RCC 7860 (cell line): Measurements from ENCODE around the gene PSMB3.
"Not testable (repeated sequence)": the region's sequence is repeated elsewhere in the genome, so short reads cannot be mapped to it uniquely, and the experiment has no call there.

Experiments used
- DNase-seq: peaks from one replicate; pipeline ENCODE4 v3.0.0-alpha.2; 2015; ENCODE audit warnings: low spot score
- FAIRE-seq: peaks from 2 replicates; lab custom pipeline; 2012; peaks lifted over from hg19 to GRCh38; lab: Jason Lieb, UNC

Gene PSMB3

DNA sequence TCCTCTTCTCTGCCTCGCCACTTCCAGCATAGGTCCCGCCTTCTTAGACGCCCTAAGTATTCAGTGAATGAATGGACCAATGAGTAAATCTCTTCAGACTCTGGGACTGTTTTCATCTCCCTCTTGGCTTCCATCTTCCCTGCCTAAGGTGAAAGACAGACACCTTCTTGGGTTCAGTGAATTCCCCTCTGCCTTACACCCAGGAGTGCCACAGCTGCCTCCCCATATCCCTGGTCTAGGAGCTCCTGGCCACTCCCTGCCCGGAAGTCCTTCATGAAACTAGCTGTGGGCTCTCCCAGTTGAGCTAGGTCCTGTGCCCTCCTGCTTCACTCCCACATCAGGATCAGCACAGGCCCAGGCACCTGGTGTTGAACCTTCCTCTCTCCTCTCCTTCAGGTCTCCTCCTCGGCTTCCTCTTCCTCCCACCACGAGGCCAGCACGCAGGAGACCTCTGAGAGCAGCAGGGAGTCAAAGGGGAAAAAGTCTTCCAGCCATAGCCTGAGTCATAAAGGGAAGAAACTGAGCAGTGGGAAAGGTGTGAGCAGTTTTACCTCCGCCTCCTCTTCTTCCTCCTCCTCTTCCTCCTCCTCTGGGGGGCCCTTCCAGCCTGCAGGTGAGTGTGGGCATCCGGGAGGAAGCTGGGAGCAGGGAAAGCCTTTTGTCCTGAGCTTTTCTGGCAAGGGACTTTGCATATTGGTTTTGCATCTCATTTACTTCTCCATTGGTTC is 37.2 kb upstream of the PSMB3 start:
- no peak for DNase-seq
- no peak for FAIRE-seq

- FAIRE-seq, result no peak
- no peak for DNase-seq
Observed at GRCh38 chr17:38716368-38717005, 36.1 kb upstream of the PSMB3 start.

DNA sequence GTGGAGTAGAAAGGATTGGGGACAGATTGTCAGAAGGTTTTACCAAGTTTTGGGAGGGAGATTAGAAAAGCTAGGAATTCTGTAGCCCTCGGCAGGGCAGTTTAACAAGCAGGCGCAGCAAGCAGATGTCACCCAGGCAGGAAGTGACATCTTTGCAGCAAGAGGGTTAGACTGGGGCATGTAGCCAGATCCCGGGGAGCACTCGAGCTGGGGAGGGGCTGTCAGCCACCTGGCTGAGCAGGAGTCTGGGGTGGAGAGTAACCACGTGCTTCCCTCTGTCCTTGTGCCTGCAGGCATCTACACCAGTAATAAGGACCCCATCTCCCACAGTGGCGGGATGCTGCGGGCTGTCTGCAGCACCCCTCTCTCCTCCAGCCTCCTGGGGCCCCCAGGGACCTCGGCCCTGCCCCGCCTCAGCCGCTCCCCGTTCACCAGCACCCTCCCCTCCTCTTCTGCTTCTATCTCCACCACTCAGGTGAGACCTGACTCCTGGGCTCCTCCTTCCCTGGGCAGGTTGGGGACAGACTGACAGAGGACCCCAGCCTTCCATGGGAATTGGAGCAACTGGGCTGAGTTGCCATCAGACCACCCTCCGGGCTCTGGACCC is 35.3 kb upstream of the PSMB3 start:
- no peak for DNase-seq

DNA sequence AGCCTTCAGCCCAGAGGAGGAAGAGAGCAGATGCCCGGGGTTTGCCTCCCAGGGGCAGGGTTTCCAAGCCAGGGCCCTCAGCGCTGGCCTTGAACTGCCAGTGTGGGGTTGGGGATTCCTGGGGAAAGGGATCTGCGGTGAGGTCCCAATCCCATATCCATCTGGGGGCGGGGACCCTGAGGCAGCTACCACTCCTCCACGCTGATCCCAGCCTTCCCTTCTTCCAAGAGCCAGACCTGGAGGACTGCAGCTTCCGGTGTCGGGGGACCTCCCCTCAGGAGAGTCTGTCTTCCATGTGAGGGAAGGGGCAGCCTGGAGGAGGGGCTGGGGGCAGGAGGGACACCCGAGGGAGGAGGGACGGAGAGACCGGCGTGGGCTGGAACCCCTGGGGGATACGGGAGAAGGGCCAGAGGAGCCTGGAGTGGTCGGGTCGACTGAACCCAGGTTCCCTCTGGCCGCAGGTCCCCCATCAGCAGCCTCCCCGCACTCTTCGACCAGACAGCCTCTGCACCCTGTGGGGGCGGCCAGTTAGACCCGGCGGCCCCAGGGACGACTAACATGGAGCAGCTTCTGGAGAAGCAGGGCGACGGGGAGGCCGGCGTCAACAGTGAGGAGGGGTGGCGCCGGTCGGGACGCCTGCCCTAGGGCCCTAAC is 33.1 kb upstream of the PSMB3 start:
- FAIRE-seq (no peak), DNase-seq (no peak)

More for the DNA sequence above, 35.3 kb upstream of the PSMB3 start:
- no peak for FAIRE-seq

DNA sequence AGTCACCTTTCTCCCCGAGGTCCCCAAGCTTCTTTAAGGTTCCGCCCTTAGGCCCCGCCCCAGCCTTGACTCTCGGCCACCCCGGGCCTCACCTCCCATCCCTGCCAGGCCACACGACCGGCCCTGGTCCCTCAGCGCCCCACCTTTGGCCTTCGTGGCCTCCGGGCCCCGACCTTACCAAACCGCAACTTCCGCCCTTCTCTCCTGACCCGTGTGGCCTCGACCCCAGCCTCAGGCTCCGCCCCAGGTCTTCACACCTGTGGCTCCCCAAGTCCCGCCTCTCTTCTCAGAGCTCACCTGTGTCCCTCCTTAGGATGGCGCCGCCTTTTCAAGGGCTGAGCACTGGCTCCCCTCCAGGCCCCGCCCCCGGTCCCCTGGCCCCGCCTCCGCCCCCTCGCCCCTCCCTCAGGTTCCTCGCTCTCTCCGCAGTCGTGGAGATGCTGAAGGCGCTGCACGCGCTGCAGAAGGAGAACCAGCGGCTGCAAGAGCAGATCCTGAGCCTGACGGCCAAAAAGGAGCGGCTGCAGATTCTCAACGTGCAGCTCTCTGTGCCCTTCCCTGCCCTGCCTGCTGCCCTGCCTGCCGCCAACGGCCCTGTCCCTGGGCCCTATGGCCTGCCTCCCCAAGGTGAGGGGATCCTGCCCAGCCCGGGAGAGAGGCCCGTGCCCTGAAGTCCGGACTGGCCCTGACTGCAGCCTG is 32.4 kb upstream of the PSMB3 start:
- DNase-seq, result no peak
- no peak for FAIRE-seq

GRCh38 chr17:38720941-38721340 is 31.6 kb upstream of the PSMB3 start:
- FAIRE-seq (no peak), DNase-seq (no peak)

DNA sequence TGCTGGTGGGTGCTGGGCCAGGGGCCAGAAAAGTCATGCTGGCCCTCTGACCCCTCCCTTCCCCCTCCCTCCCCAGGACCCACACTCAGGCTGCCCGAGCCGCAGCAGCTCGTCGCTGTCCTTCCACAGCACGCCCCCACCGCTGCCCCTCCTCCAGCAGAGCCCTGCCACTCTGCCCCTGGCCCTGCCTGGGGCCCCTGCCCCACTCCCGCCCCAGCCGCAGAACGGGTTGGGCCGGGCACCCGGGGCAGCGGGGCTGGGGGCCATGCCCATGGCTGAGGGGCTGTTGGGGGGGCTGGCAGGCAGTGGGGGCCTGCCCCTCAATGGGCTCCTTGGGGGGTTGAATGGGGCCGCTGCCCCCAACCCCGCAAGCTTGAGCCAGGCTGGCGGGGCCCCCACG is 30.7 kb upstream of the PSMB3 start:
- no peak for FAIRE-seq
- no peak for DNase-seq

DNA sequence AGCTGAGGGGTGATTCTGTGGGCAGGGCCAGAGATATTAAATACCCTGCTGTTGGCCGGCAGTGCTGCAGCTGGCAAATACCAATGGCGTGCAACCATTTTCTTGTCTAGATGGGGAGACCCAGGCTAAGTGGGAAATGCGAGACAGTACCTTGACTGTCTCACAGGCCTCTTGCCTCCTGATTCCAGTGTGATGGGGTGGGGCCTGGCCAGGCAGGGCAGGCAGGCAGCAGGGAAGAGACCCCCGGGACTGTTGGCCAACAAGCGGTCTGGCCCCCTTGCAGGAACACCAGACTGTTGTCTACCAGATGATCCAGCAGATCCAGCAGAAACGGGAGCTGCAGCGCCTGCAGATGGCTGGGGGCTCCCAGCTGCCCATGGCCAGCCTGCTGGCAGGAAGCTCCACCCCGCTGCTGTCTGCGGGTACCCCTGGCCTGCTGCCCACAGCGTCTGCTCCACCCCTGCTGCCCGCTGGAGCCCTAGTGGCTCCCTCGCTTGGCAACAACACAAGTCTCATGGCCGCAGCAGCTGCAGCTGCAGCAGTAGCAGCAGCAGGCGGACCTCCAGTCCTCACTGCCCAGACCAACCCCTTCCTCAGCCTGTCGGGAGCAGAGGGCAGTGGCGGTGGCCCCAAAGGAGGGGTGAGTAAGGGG is 28.1 kb upstream of the PSMB3 start:
- DNase-seq (no peak), FAIRE-seq (no peak)

GRCh38 chr17:38725066-38725465 is 27.5 kb upstream of the PSMB3 start:
- FAIRE-seq (no peak), DNase-seq (no peak)

DNA sequence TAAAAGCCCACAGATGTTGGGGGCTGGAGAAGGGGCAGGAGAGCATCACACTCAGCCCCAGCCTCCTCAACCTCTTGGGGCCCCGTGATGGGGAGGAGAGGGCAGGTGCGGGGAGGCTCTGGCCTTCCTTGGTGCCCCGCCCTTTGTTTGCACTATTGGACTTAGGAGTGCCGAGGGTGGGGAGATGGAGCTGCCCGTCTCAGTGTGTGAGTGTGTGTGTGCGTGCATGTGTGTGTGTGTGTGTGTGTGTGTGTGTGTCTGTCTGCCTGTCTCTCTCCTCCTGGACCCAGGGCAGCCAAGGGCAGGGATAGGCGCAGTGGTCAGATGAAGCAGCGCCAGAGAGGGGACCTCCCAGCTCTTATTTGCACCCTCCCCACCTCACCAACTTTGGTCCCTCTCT is 26.4 kb upstream of the PSMB3 start:
- FAIRE-seq, DNase-seq: not testable (repeated sequence)

DNA sequence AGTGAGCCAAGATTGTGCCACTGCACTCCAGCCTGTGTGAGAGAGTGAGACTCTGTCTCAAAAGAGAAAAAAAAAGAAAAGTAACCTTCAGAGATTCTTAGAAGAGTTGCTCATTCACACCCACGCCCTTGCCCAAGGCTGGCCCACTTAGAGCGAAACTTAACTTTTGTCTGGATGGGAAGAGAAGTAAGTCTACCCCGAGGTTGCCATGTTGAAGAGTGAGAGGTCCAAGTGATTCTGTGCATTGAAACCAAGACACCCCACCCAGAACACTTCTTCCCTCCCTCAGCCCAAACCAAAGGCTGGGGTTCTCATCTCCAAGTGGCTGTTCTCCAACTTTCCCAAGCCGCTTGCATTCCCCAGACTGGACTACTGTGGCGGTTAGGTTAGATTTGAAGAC is 24.8 kb upstream of the PSMB3 start:
- DNase-seq (no peak), FAIRE-seq (no peak)

GRCh38 chr17:38728290-38728831 is 24.2 kb upstream of the PSMB3 start:
- no peak for DNase-seq
- FAIRE-seq, result no peak

DNA sequence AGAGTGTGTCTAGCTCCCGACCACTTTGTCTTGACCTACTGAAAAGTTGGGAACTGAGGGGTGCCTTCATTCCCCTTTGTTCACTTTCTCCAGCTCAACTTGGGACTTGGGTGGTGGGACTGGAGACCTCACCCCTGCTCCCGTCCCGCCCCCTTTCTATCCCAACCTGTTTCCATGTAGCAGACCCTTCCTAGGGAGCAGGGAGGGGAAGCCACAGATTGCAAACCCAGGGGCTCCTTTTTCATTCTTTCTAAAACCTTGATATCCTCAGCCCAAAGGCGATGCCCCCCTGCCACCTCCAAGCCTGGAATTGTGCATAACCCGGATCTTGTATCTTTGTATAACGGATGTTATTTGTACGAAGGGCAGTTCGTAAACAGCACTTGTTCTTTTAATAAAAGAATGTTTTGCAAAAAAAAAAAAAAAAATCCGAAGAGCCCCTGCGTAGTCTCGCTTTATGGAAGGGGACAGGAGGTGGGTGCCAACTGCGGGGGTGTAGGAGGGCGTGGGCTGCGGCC is 23.1 kb upstream of the PSMB3 start:
- DNase-seq (no peak), FAIRE-seq (no peak)

DNA sequence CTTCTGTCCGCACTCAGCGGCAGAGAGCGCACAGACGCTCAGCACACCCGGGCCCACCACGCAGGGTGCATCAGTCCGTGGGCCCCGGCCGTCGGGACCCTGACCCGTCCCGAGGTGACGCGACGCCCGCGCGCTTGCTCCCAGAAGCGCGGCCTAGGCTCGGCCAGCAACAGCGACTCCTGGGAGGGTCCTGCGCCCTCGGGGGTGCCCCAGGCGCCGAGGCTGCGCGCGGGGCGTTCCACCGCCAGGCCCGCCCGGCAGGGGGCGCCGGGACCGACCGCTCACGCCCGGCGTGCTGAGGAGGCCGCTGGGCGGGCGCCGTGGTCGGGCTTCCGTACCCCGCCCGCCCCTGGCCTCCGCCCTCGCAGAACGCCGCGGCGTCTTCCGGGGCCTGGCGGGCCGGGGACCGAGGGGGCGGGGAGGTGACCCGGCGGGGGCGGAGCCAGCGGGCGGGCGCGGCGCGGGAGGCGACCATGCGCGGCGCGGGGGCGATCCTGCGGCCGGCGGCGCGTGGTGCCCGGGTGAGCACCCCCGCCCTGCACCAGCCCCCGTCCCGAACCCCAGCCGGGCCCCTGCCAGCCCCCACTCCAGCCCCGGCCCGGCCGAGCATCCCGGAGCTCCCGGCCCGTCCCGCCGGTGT is 22.5 kb upstream of the PSMB3 start, which contains the start of gene CISD3:
CISD3 (plus strand) TSS at position 456 of the 640 bp plus-strand sequence; CDS start at position 474, 18 bp downstream.
- FAIRE-seq (no peak), DNase-seq (peak; percentile 72)

- no peak for FAIRE-seq
- DNase-seq, result peak; percentile 83
Observed at GRCh38 chr17:38730526-38731379, 21.8 kb upstream of the PSMB3 start.

GRCh38 chr17:38731526-38732294 is 20.8 kb upstream of the PSMB3 start:
- FAIRE-seq (no peak), DNase-seq (no peak)

- FAIRE-seq (no peak), DNase-seq (no peak)
Observed at GRCh38 chr17:38732376-38733281, 19.9 kb upstream of the PSMB3 start.
